Measurements from ENCODE around the gene TRAF4.
A peak's percentile ranks its signal among the peaks of the same experiment; 100 is the strongest.

Gene TRAF4

DNA sequence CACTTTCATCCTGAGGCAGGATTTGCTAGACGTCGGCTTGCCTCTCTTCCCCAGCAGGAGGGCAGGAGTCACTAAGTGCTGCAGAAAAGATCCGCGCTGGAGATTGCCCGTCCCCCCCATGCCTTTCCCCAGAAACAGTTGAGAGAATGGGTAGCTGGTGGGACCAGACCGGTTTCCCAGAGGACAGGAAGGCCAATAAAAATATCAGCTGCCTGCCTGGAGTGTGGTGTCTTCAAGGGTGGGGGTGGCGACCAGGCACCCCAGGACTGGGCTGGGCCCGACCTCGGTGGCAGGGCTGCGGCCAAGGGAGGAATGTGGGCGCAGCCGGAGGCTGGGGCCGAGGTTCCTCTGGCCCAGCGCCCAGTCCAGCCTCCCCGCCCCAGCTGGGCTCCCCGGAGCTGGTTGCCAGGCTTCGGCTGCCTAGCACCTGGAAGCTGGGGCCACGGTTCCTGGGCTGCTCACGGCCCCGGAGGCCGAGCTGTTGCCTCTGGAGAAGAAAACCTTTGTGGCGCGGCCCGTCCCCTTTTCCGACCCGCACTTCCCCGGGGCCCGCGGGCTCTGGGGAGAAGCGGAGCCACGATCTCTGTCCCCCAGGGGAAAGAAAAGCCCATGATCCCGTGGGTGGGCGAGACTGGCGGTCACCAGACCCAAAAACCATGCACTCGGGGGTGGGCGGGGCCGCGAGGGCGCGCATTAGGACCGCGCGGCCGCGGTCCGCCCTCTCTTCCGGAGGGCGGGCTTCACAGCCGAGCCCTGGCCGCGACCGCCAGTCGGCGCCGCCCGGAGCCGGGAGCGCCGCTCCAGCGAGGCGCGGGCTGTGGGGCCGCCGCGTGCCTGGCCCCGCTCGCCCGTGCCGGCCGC lies at the start of gene TRAF4:
Gene TRAF4 (plus strand): TSS at position 769 of the 861 bp plus-strand sequence. CDS start 102 bp downstream, outside the sequence.
- Mint-ChIP-seq H3K4me3 (peak within 1 kb of the TSS; percentile 89), H3K27ac (peak within 1 kb of the TSS; percentile 94), H3K4me1 (peaks cover 42% of the 10 kb centered on the region), H3K36me3 (peaks cover 12% of the 10 kb centered on the region), H3K9me3 (peaks cover 2% of the 10 kb centered on the region), H3K27me3 (no peaks in the 10 kb centered on the region)
- DNase-seq: peak; percentile 81
- CTCF ChIA-PET: interaction anchor here (1.1 to 15.0 kb wide), 2 partner anchors 16 to 21 kb away, joined by 3 to 415 read pairs; partner anchors contain the start of genes NEK8, RPL23A and TLCD1

- Mint-ChIP-seq H3K27me3 (no peaks in the 10 kb centered on the region), H3K9me3 (no peaks in the 10 kb centered on the region), H3K4me3 (no peak overlapping the region), H3K36me3 (peaks cover 74% of the 10 kb centered on the region), H3K4me1 (no peaks in the 10 kb centered on the region), H3K27ac (no peak overlapping the region)
- DNase-seq: no peak
- CTCF ChIA-PET: no interaction called here
Measured at GRCh38 chr17:28698253-28698941, 45.4 kb upstream of the TRAF4 start.

DNA sequence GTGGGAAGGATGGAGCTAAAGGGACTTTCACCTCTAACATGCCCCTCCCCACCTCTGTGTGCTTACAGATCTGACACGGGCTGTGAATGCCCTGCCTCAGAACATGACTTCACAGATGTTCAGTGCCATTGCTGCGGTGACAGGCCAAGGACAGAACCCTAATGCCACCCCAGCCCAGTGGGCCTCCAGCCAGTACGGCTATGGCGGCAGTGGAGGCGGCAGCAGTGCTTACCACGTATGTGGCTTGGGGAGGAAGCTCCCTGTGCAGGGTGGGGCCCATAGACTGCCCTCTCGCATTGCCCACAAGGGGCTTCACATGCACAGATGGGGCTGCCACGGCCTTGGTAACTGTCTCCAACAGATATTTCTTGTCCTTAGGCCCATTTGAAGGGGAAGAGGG lies 43.5 kb upstream of the TRAF4 start:
- no peak overlapping the region for H3K4me3 Mint-ChIP-seq
- H3K27ac Mint-ChIP-seq: no peak overlapping the region
- CTCF ChIA-PET: interaction anchor here (0.9 to 1.3 kb wide), 3 partner anchors 20 to 63 kb away, joined by 3 to 5 read pairs (median 3); partner anchors contain the start of gene RPL23A
- DNase-seq: no peak
- no peaks in the 10 kb centered on the region for H3K4me1 Mint-ChIP-seq
- no peaks in the 10 kb centered on the region for H3K9me3 Mint-ChIP-seq
- H3K27me3 Mint-ChIP-seq: no peaks in the 10 kb centered on the region
- H3K36me3 Mint-ChIP-seq: peaks cover 57% of the 10 kb centered on the region

- Mint-ChIP-seq H3K4me3 (no peak overlapping the region), H3K4me1 (no peaks in the 10 kb centered on the region), H3K36me3 (peaks cover 55% of the 10 kb centered on the region), H3K27ac (no peak overlapping the region), H3K9me3 (no peaks in the 10 kb centered on the region), H3K27me3 (no peaks in the 10 kb centered on the region)
- DNase-seq: no peak
- CTCF ChIA-PET: interaction anchor here (1.1 kb wide), 1 partner anchor 26 kb away, joined by 5 read pairs; no protein-coding TSS in a partner anchor
Measured at GRCh38 chr17:28700830-28701492, 42.9 kb upstream of the TRAF4 start.

- H3K27me3 Mint-ChIP-seq: no peaks in the 10 kb centered on the region
Measured at GRCh38 chr17:28702026-28702751, 41.6 kb upstream of the TRAF4 start.

DNA sequence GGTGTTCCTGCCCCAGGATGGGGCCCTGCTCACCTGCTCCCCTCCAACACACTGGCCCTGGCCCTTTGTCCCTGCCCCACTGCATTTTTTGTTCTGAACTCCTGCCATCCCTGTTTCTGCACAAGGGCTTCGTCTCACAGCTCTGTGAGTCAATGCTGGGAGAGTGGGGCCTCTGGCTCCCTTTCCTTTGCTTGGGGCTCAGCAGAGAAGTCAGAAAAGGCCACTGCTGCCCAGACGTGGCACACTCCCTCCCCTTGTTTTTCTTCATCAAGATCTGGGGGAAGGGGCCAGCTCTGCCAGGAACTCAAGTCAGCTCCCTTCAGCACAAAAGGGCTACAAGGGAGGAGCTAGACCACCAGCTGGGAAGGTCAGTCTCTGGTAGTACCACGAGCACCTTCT lies 41.1 kb upstream of the TRAF4 start:
- CTCF ChIA-PET: interaction anchor here (1.0 to 1.1 kb wide), 2 partner anchors 90 to 415 kb away, joined by 3 read pairs; no protein-coding TSS in a partner anchor
- peaks cover 46% of the 10 kb centered on the region for H3K36me3 Mint-ChIP-seq
- no peak for DNase-seq
- no peaks in the 10 kb centered on the region for H3K4me1 Mint-ChIP-seq
- H3K27me3 Mint-ChIP-seq: no peaks in the 10 kb centered on the region
- H3K9me3 Mint-ChIP-seq: no peaks in the 10 kb centered on the region
- H3K4me3 Mint-ChIP-seq: no peak overlapping the region
- H3K27ac Mint-ChIP-seq: peak overlapping the region; percentile 67

More at GRCh38 chr17:28702026-28702751, 41.6 kb upstream of the TRAF4 start:
- Mint-ChIP-seq H3K36me3 (peaks cover 50% of the 10 kb centered on the region), H3K4me1 (no peaks in the 10 kb centered on the region), H3K4me3 (no peak overlapping the region), H3K9me3 (no peaks in the 10 kb centered on the region), H3K27ac (peak overlapping the region; percentile 67)
- CTCF ChIA-PET: interaction anchor here (1.0 to 1.1 kb wide), 2 partner anchors 89 to 415 kb away, joined by 3 read pairs; no protein-coding TSS in a partner anchor
- DNase-seq: no peak

DNA sequence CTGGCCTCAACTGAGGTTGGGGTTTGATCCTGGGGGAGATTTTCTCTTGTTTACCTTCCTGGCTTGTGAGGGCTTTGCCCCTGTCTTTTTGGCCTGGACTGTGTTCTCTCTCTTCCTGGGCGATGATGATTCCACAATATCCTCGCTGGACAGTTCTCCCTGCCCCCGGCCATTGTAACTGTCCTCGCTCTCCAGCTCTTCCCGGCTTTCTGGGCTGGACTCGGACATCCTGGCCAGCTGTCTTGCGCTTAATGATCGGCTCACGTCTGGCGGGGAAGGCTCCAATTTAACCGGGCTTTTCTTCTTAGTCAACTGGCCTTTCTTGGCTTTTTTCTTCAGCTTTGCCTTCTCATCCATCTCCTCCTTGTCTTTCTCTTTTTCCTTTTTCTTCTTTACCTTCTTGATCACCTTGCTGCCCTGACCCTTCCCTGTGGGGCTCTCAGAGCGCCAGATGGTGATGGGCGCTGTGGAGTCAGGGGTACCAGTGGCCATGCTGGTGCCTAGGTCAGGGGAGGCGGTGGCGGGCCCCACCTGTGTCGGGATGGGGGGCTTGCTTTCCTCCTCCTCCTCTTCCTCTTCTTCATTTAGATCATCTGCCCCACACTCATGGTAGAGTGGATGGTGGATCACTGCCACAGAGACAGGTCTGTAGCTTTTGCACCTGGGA lies 40.1 kb upstream of the TRAF4 start:
- H3K4me3 Mint-ChIP-seq: no peak overlapping the region
- H3K4me1 Mint-ChIP-seq: no peaks in the 10 kb centered on the region
- peaks cover 38% of the 10 kb centered on the region for H3K36me3 Mint-ChIP-seq
- CTCF ChIA-PET: no interaction called here
- no peaks in the 10 kb centered on the region for H3K9me3 Mint-ChIP-seq
- no peak overlapping the region for H3K27ac Mint-ChIP-seq
- no peak for DNase-seq
- no peaks in the 10 kb centered on the region for H3K27me3 Mint-ChIP-seq

- H3K27ac Mint-ChIP-seq: peak overlapping the region; percentile 19
- CTCF ChIA-PET: no interaction called here
- peaks cover 34% of the 10 kb centered on the region for H3K36me3 Mint-ChIP-seq
Measured at GRCh38 chr17:28704219-28704858, 39.5 kb upstream of the TRAF4 start.

DNA sequence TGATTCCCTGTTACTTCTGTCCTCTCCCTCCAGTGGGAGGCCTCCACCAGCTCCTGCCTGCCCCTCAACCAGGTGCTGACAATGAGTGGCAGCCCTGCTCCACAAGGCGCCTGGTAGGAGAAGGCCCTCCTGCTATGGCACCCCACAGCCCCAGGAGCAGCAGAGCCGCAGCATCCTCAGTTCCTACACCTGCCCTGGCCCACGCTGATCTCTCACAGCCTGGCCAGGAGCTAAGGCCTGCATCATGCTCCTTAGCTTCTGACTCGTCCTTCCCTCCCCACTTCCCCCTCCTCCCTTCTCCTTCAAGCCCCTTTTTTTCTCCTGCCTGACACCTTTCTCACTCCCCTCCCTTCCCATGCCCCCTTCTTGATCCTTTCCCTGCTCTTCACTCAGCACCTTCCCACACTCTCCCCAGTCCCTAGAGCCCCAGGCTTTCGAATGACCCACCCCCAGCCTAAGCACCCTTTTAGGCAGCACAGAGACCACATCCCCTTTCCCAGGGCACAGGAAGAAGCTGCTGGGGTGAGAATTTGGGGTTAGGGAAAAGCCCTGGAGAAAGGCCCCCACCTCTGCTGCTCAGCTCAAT lies 38.6 kb upstream of the TRAF4 start:
- H3K9me3 Mint-ChIP-seq: no peaks in the 10 kb centered on the region
- no peak overlapping the region for H3K4me3 Mint-ChIP-seq
- no peak for DNase-seq
- peaks cover 26% of the 10 kb centered on the region for H3K36me3 Mint-ChIP-seq
- H3K4me1 Mint-ChIP-seq: no peaks in the 10 kb centered on the region
- no peaks in the 10 kb centered on the region for H3K27me3 Mint-ChIP-seq
- CTCF ChIA-PET: no interaction called here
- H3K27ac Mint-ChIP-seq: no peak overlapping the region

More at GRCh38 chr17:28704219-28704858, 39.5 kb upstream of the TRAF4 start:
- no peak for DNase-seq
- Mint-ChIP-seq H3K27me3 (no peaks in the 10 kb centered on the region), H3K9me3 (no peaks in the 10 kb centered on the region), H3K4me1 (no peaks in the 10 kb centered on the region), H3K4me3 (no peak overlapping the region)

GRCh38 chr17:28705728-28706334 lies 38.0 kb upstream of the TRAF4 start:
- no peaks in the 10 kb centered on the region for H3K9me3 Mint-ChIP-seq
- no peak for DNase-seq
- H3K36me3 Mint-ChIP-seq: peaks cover 24% of the 10 kb centered on the region
- H3K4me3 Mint-ChIP-seq: no peak overlapping the region
- no peaks in the 10 kb centered on the region for H3K27me3 Mint-ChIP-seq
- peaks cover 4% of the 10 kb centered on the region for H3K4me1 Mint-ChIP-seq
- CTCF ChIA-PET: no interaction called here
- H3K27ac Mint-ChIP-seq: no peak overlapping the region

DNA sequence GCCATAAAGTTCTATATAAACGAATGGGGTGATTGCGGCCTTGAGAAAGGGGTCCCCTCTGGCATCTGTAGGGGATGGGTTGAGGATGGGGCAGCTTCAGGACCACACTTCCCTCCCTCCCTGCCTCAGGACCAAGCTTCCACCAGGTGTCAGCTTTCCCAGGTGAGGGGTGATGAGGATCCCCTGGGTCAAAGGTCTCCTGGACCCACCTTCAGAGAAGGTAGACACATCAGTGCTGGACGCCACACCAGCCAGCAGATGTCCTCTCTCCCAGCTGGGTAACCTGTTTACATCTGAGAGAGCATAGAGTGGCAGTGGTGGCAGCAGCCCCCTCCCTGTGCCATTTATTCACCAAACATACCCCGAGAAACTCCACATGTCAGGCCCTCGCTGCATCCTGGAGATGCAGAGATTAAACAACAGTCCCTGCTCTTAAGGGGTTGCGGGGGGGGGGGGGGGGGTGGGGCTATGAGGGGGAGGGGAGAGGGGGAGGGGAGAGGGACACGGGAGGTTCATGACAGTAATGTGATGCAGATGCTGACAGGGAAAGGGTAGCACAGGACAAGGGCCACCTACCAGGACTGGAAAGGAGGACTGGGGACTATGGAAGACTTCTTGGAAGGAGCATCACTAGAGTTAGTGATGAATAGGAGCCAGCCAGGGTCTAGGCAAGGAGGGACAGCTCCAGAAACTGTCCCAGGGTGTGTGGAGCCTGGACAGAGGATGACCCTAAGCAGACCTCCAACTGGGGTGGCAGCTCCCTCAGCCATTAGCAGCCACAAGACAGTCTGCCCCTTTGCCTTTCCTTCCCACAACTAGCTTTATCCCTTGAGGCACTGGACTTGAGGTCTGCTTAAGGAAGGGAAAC lies 37.1 kb upstream of the TRAF4 start:
- no peaks in the 10 kb centered on the region for H3K9me3 Mint-ChIP-seq

DNA sequence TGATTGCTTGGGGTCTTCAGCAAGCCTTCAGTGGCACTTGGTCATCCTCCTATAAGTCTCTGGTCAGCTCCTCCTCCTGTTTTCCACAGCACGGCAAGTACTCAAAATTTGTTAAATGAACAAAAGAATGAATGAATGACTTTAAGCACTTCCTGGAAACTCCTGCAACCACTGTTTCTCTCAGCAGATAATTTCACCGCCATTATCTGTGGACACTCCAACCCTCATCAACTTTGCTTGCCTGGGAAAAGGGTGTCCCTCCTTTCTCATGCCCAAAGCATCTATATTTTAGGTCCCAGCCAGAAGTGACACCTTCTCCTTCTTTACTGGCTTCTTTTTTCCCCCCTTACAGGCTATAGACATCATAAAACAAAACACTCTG lies 36.5 kb upstream of the TRAF4 start:
- H3K36me3 Mint-ChIP-seq: peaks cover 12% of the 10 kb centered on the region
- DNase-seq: no peak
- no peak overlapping the region for H3K4me3 Mint-ChIP-seq
- CTCF ChIA-PET: no interaction called here
- no peaks in the 10 kb centered on the region for H3K27me3 Mint-ChIP-seq
- no peak overlapping the region for H3K27ac Mint-ChIP-seq
- H3K9me3 Mint-ChIP-seq: no peaks in the 10 kb centered on the region
- peaks cover 14% of the 10 kb centered on the region for H3K4me1 Mint-ChIP-seq

More for the DNA sequence above, 37.1 kb upstream of the TRAF4 start:
- CTCF ChIA-PET: no interaction called here
- H3K4me3 Mint-ChIP-seq: no peak overlapping the region
- no peak for DNase-seq
- H3K27me3 Mint-ChIP-seq: no peaks in the 10 kb centered on the region
- no peak overlapping the region for H3K27ac Mint-ChIP-seq
- peaks cover 7% of the 10 kb centered on the region for H3K4me1 Mint-ChIP-seq
- peaks cover 17% of the 10 kb centered on the region for H3K36me3 Mint-ChIP-seq
